CD1c-positive myeloid dendritic cell (primary cell): ENCODE data around the gene PDPN.
A peak's percentile ranks its signal among the peaks of the same experiment; 100 is the strongest.

Source experiments
- DNase-seq: peaks from one replicate; pipeline ENCODE4 v3.0.0-alpha.2; 2016; ENCODE audit errors: extremely low spot score

Gene PDPN

GRCh38 chr1:13617773-13618172, 34.1 kb downstream of the PDPN start:
- DNase-seq: no peak

GRCh38 chr1:13618483-13618882, 34.9 kb downstream of the PDPN start:
- DNase-seq: no peak

GRCh38 chr1:13619909-13620308, 36.3 kb downstream of the PDPN start:
- no peak for DNase-seq

DNA sequence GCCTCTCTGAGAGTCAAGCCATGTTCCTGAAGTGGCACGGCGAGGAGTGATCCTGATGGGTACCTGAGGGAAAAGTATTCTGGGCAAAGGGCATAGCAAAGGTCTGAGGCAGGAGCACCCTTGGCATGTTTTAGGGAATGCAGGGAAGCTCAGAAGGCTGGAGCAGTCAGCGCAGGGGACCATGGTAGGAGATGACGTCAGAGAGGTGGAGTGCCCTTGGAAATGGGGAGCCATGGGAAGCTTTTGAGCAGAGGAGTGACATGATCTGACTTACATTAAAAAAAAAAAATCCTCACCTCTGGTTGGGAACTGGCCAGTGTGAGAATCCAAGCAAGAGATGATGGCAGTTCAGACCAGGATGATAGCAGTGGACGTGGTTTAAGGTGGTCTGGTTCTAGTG, 37.2 kb downstream of the PDPN start:
- DNase-seq: no peak

DNA sequence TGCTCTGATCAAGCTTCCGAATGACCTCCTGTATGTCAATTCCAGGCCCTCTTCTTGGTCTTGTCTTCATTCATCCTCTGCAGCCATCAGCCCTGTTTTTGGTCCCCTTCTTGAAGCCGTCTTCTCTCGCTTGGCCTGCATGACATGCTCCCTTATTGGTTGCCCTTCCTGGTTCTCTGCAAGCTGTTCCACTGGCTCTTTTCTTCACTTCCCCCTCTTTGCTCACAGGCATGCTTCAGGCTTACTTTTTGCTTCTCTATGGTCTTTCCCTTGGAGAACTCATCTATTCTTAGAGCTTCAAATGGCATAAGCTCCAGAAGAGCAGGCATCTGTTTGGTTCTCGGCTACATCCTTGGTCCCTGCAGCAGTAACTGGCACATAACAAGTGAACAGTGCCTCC, 38.8 kb downstream of the PDPN start:
- DNase-seq: peak; percentile 2

GRCh38 chr1:13623021-13623637, 39.5 kb downstream of the PDPN start:
- DNase-seq: peak; percentile 69

DNA sequence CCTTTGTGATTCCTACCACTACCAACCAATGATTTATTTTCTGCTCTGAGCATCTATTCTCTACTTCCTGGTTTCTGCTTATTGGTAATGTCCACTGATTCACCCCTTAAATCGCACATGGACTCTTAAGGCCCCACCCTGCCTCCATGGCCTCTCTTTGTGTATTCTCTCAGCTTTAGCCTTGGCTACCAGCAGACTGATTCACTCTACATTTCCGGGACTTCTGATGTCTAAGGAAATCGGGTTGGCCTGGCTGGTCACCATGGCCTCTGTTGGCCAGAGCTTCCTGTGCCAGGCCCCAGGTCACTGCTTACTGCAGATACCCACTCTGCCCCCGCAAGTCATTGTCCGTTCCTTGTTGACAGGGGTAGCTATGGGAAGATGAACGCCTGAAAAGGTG, 40.9 kb downstream of the PDPN start:
- DNase-seq: no peak

GRCh38 chr1:13627127-13627526, 43.5 kb downstream of the PDPN start:
- DNase-seq: no peak

- no peak for DNase-seq
These were observed 44.6 kb downstream of the PDPN start for GRCh38 chr1:13628218-13628617.

GRCh38 chr1:13628711-13629110, 45.1 kb downstream of the PDPN start:
- no peak for DNase-seq

DNA sequence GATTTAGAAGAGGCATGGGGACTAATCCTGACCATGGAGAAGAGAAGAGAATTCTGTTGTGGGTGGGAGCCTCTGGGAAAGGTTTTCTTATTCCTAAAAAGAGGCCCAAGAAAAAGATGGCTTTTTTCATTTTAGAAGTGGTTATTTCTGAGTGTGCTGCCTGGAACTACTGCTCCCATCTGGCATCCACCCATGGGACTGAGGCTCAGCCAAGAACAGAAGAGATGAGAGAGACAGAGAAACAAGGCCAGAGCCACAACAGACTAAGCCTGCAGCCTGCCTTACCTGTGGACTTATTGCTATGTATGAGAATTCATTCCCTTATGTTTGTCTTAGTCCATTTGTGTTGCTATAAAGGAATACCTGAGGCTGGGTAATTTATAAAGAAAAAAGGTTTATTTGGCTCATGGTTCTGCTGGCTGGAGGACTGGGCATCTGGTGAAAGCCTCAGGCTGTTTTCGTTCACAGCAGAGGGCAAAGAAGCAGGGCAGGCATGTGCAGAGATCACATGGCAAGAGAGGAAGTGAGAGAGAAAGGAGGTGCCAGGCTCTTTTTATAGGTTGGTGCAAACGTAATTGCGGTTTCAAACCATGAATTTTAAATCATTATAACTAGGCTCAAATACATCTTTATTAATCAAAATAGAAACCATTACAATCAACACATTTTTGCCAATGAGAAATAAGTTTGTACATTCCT, 58.8 kb downstream of the PDPN start:
- DNase-seq: peak; percentile 34

GRCh38 chr1:13643017-13643416, 59.4 kb downstream of the PDPN start:
- peak; percentile 24 for DNase-seq

- DNase-seq: no peak
These were observed 62.9 kb downstream of the PDPN start for GRCh38 chr1:13646521-13646920.

DNA sequence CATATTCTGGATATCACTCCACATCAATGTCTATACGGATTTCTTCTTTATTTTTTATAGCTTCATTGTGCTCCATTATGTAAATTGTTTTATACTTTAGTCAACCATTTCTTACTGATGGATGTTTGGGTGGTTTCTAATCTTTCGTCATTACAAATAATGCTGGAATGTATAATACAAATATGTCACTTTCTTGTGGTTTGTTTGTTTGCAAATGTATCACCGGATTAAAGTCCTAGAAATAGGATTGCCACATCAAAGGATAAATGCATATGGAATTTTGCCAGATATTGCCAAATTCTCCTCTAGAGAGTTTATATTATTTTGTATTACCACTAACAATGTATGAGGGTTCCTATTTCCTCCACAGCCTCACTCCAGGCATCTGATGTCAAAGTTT, 67.6 kb downstream of the PDPN start:
- DNase-seq: no peak

GRCh38 chr1:13652238-13652637, 68.6 kb downstream of the PDPN start:
- DNase-seq: no peak

GRCh38 chr1:13661539-13661938, 77.9 kb downstream of the PDPN start:
- DNase-seq: no peak

DNA sequence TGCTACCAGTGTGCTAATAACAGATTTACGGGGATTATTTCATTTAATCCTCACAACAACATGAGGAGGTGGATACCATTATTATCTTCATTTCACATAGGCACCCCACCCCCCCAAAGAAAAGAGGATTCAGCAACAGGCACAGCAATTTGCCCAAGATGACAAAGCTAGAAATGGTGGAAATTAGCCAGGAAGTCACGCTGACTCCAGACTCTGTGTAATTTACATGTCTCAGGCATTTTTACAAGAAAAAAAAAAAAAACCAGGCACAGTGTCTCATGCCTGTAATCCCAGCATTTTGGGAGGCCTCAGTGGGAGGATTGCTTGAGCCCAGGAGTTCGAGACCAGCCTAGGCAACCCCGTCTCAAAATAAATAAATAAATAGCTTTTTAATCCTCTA, 78.9 kb downstream of the PDPN start:
- DNase-seq: no peak

GRCh38 chr1:13663969-13664368, 80.3 kb downstream of the PDPN start:
- DNase-seq: no peak

GRCh38 chr1:13664451-13664850, 80.8 kb downstream of the PDPN start:
- DNase-seq: no peak

DNA sequence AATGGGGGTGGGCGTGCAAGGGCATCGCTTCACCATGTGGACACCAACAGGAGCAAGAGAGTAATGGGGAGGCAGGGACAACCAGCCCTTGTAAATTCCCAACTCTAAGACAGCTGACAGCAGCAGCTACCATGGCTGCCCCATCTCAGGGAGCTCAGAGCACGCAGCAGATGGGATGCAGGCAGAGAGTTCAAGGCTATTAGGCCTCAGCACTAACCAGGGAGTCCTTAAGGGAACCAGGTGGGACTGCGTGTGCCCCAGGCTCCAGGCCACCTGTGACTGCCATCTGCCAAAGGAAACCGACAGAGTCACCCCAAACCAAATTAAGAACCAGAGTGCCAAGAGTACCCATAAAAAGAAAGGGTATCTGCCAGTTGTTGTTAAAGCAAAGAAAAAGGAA, 82.7 kb downstream of the PDPN start:
- no peak for DNase-seq
